Right cardiac atrium (tissue), 5 donors: ENCODE measurements around the gene PPIC. TPM values are rescaled to one million over a fixed set of nuclear protein-coding genes. Genes with fewer than 3 reads are reported as not detected.
"Not testable (repeated sequence)": the region's sequence is repeated elsewhere in the genome, so short reads cannot be mapped to it uniquely, and the experiment has no call there.

Experiments used
- ATAC-seq, 2 donors: fragments of 200-7000 bp; cut with Tn5 transposase; one replicate each; pipeline versions ENCODE4 v1.8.0 to v1.9.1; 2020; ENCODE audit warnings: moderate library complexity in 2 of 2, mild to moderate bottlenecking in 1 of 2
- DNase-seq, 3 donors: peaks; one replicate each; pipeline ENCODE4 v3.0.0-alpha.2; 2020
- H3K27ac ChIP-seq: one replicate; pipeline ENCODE4 v1.5.1; 2013; ENCODE audit warnings: mild to moderate bottlenecking, low read length, control low read depth, moderate library complexity
- H3K27me3 ChIP-seq: one replicate; pipeline ENCODE4 v1.6.1; 2013; ENCODE audit not compliant: control insufficient read depth, insufficient read depth
- H3K4me1 ChIP-seq: one replicate; pipeline ENCODE4 v1.6.1; 2013; ENCODE audit warnings: low read length; ENCODE audit not compliant: control insufficient read depth, insufficient read depth
- H3K4me3 ChIP-seq: one replicate; pipeline ENCODE4 v1.5.1; 2013; ENCODE audit warnings: low read length, control low read depth
- H3K9me3 ChIP-seq: one replicate; pipeline ENCODE4 v1.6.1; 2013; ENCODE audit warnings: low read length; ENCODE audit not compliant: control insufficient read depth
- WGBS: extraction: QIAGEN DNeasy Blood & Tissue Kit; methylation state at CpG from one replicate; pipeline ENCODE4 v1.1.7; 2013; 5-methylcytosine and 5-hydroxymethylcytosine counted together
- intact Hi-C, 4 donors: fragments of 100-400 bp; cut with DNase I; formaldehyde crosslinking; loops; one replicate each; pipeline versions ENCODE4 v1.11.0 to v1.14.0; 2022 to 2023
- polyA plus RNA-seq: library from polyadenylated mRNA; stranded (reverse); fragments of 200-250 nt; gene quantifications from one replicate; pipeline ENCODE4 v1.2.3, GENCODE V29; 2013
- total RNA-seq, 4 donors: library from RNA; stranded (reverse); fragmentation: NEBNext Ultra II Directional; extraction: Animal tissue kit (Norgen Biotek cat#: 25700); gene quantifications; one replicate each; pipeline ENCODE4 v1.2.1, GENCODE V29; 2021
- donor health status: healthy with polysubstance abuse.
- donor health status: DM: no; HTN: yes; CAD: no.
- donor health status: DM: no; HTN: no; CAD: no.
- donor health status: DM: no; HTN: yes; CAD: no; lungs with severe emphysema.
- donor health status: DM: yes; HTN: yes; CAD: no.

The PPIC gene
- total and polyA plus RNA-seq, 5 donors, result 41.8 to 51.3 (median 43.5) TPM

- H3K9me3 ChIP-seq, result no peaks in the 10 kb centered on the region
- H3K4me3 ChIP-seq, result no peak overlapping the region
- no peaks in the 10 kb centered on the region for H3K27me3 ChIP-seq
- DNase-seq (no peak), ATAC-seq (no peak)
- no peaks in the 10 kb centered on the region for H3K4me1 ChIP-seq
- no peak overlapping the region for H3K27ac ChIP-seq
- intact Hi-C loops, result no loop called here
- WGBS, result 66% methylated on average over 2 of the region's 2 CpGs
Observed at GRCh38 chr5:122981846-122982245, 54.7 kb downstream of the PPIC start.

- no peaks in the 10 kb centered on the region for H3K27me3 ChIP-seq
- no peaks in the 10 kb centered on the region for H3K9me3 ChIP-seq
- H3K4me3 ChIP-seq, result no peak overlapping the region
- DNase-seq (no peak), ATAC-seq (no peak)
- no peak overlapping the region for H3K27ac ChIP-seq
- intact Hi-C loops, result no loop called here
- 77% methylated on average over 5 of the region's 5 CpGs for WGBS
- no peaks in the 10 kb centered on the region for H3K4me1 ChIP-seq
Observed at GRCh38 chr5:122978644-122979297, 57.8 kb downstream of the PPIC start.

- no peak overlapping the region for H3K4me3 ChIP-seq
- no peak overlapping the region for H3K27ac ChIP-seq
- intact Hi-C loops, result no loop called here
- 81% methylated on average over 2 of the region's 2 CpGs for WGBS
- DNase-seq, result no peak
- no peaks in the 10 kb centered on the region for H3K4me1 ChIP-seq
- no peaks in the 10 kb centered on the region for H3K9me3 ChIP-seq
- no peaks in the 10 kb centered on the region for H3K27me3 ChIP-seq
- no peak for ATAC-seq
Observed at GRCh38 chr5:122978068-122978467, 58.5 kb downstream of the PPIC start.

- intact Hi-C loops, result no loop called here
- 88% methylated on average over 2 of the region's 2 CpGs for WGBS
- no peak overlapping the region for H3K4me3 ChIP-seq
Observed at GRCh38 chr5:122977319-122977718, 59.2 kb downstream of the PPIC start.

GRCh38 chr5:122974251-122974650, 62.3 kb downstream of the PPIC start:
- H3K27me3 ChIP-seq, H3K27ac ChIP-seq, ATAC-seq, H3K4me3 ChIP-seq, H3K4me1 ChIP-seq, H3K9me3 ChIP-seq, intact Hi-C loops, DNase-seq: not testable (repeated sequence)
- 97% methylated on average over 3 of the region's 3 CpGs for WGBS

More at GRCh38 chr5:122977319-122977718, 59.2 kb downstream of the PPIC start:
- ATAC-seq (no peak), DNase-seq (no peak)
- no peaks in the 10 kb centered on the region for H3K4me1 ChIP-seq
- no peaks in the 10 kb centered on the region for H3K27me3 ChIP-seq
- H3K27ac ChIP-seq, result no peak overlapping the region
- H3K9me3 ChIP-seq, result no peaks in the 10 kb centered on the region

GRCh38 chr5:122973759-122974158, 62.8 kb downstream of the PPIC start:
- H3K27ac ChIP-seq, H3K4me1 ChIP-seq, H3K9me3 ChIP-seq, H3K4me3 ChIP-seq, H3K27me3 ChIP-seq, ATAC-seq, intact Hi-C loops, DNase-seq: not testable (repeated sequence)
- WGBS, result 90% methylated on average over 1 of the region's 1 CpG

Other genes starting within 250 kb of the PPIC start
- 10 to 100 TPM; 11.5 to 14.9 (median 13.8) TPM for gene SNX24, start 191.1 kb downstream of the PPIC start, total RNA-seq
- gene SNX24, start 191.1 kb downstream of the PPIC start, polyA plus RNA-seq, result 11.3 TPM
- 1 to 10 TPM in 3 of 4 donors, under 1 TPM in 1; 0.65 to 2.4 (median 1.5) TPM for gene PRDM6, start 52.5 kb upstream of the PPIC start, total RNA-seq
- 0.48 TPM for gene PRDM6, start 52.5 kb upstream of the PPIC start, polyA plus RNA-seq